ENCODE data around the gene NUP107.
"Not testable (repeated sequence)": the region's sequence is repeated elsewhere in the genome, so short reads cannot be mapped to it uniquely, and the experiment has no call there.

The NUP107 gene
- 30.0 to 70.8 (median 46.2) reads per million in 17 experiments for total RNA-seq

- DNase-seq: peak; percentile 98 to 99 (median 98)
These were observed at the start of gene NUP107 for GRCh38 chr12:68686595-68687521. NUP107 (plus strand) TSS chr12:68686978; CDS start chr12:68687066, 88 bp downstream.

GRCh38 chr12:68637439-68637838 lies 49.3 kb upstream of the NUP107 start:
- DNase-seq: not testable (repeated sequence)

- no peak for DNase-seq
These were observed 48.6 kb upstream of the NUP107 start for GRCh38 chr12:68638171-68638570.

- DNase-seq: no peak
These were observed 47.9 kb upstream of the NUP107 start for GRCh38 chr12:68638721-68639395.

GRCh38 chr12:68639396-68639767 lies 47.4 kb upstream of the NUP107 start:
- DNase-seq: no peak

GRCh38 chr12:68641138-68641537 lies 45.6 kb upstream of the NUP107 start:
- DNase-seq: no peak

GRCh38 chr12:68646484-68646883 lies 40.3 kb upstream of the NUP107 start:
- DNase-seq: no peak

- no peak for DNase-seq
These were observed 39.3 kb upstream of the NUP107 start for GRCh38 chr12:68647507-68647906.

GRCh38 chr12:68648179-68648578 lies 38.6 kb upstream of the NUP107 start:
- no peak for DNase-seq

GRCh38 chr12:68665016-68665569 lies 21.7 kb upstream of the NUP107 start:
- DNase-seq: no peak

GRCh38 chr12:68667291-68667690 lies 19.5 kb upstream of the NUP107 start:
- no peak for DNase-seq

GRCh38 chr12:68667896-68668295 lies 18.9 kb upstream of the NUP107 start:
- DNase-seq: no peak

- DNase-seq: no peak
These were observed 15.6 kb upstream of the NUP107 start for GRCh38 chr12:68671179-68671578.

- DNase-seq: no peak
These were observed 13.0 kb upstream of the NUP107 start for GRCh38 chr12:68673788-68674187.

- DNase-seq: no peak
These were observed 12.4 kb upstream of the NUP107 start for GRCh38 chr12:68674376-68674775.

- DNase-seq: no peak
These were observed 11.5 kb upstream of the NUP107 start for GRCh38 chr12:68675101-68675842.

GRCh38 chr12:68676854-68677253 lies 9.9 kb upstream of the NUP107 start:
- DNase-seq: not testable (repeated sequence)

- no peak for DNase-seq
These were observed 550 bp upstream of the NUP107 start for GRCh38 chr12:68686262-68686594.

- no peak for DNase-seq
These were observed 8.7 kb downstream of the NUP107 start for GRCh38 chr12:68695454-68695853.

GRCh38 chr12:68699486-68699885 lies 12.7 kb downstream of the NUP107 start:
- DNase-seq: no peak

- DNase-seq: no peak
These were observed 41.0 kb downstream of the NUP107 start for GRCh38 chr12:68727776-68728175.

GRCh38 chr12:68733661-68734071 lies 46.9 kb downstream of the NUP107 start:
- DNase-seq: no peak

GRCh38 chr12:68739891-68740290 lies 53.1 kb downstream of the NUP107 start:
- no peak for DNase-seq

All from suppressor macrophage (primary cell).